HUES48 (cell line): ENCODE measurements around the gene VCAN.

ENCODE experiments used
- H3K27ac ChIP-seq: one replicate; pipeline ENCODE4 v1.7.0; 2013; ENCODE audit warnings: low read depth, low read length, inconsistent platforms
- H3K27me3 ChIP-seq: 2 replicates; pipeline ENCODE4 v1.6.1; 2013; ENCODE audit warnings: mild to moderate bottlenecking, low read length; ENCODE audit not compliant: control insufficient read depth, insufficient read depth
- H3K36me3 ChIP-seq: 2 replicates; pipeline ENCODE4 v1.6.1; 2013; ENCODE audit warnings: low read length; ENCODE audit not compliant: control insufficient read depth, insufficient read depth
- H3K4me1 ChIP-seq: 2 replicates; pipeline ENCODE4 v1.6.1; 2013; ENCODE audit warnings: mild to moderate bottlenecking, low read length; ENCODE audit not compliant: control insufficient read depth, insufficient read depth
- H3K4me3 ChIP-seq: 2 replicates; pipeline ENCODE4 v1.5.1; 2013; ENCODE audit warnings: mild to moderate bottlenecking, low read depth, low read length
- H3K9ac ChIP-seq: 2 replicates; pipeline ENCODE4 v1.6.1; 2013; ENCODE audit warnings: mild to moderate bottlenecking, low read depth, low read length, moderate library complexity
- H3K9me3 ChIP-seq: 2 replicates; pipeline ENCODE4 v1.6.1; 2013; ENCODE audit warnings: low read length; ENCODE audit not compliant: control insufficient read depth, insufficient read depth

VCAN gene

GRCh38 chr5:83517688-83518085 lies 46.1 kb downstream of the VCAN start:
- Histone ChIP-seq H3K9me3 (no peaks in the 10 kb centered on the region), H3K9ac (no peak overlapping the region), H3K27me3 (no peaks in the 10 kb centered on the region), H3K27ac (no peak overlapping the region), H3K36me3 (peaks cover 97% of the 10 kb centered on the region), H3K4me3 (no peak overlapping the region), H3K4me1 (no peaks in the 10 kb centered on the region)

GRCh38 chr5:83518319-83519061 lies 46.9 kb downstream of the VCAN start:
- no peaks in the 10 kb centered on the region for H3K9me3 ChIP-seq
- H3K27me3 ChIP-seq, result no peaks in the 10 kb centered on the region
- no peaks in the 10 kb centered on the region for H3K4me1 ChIP-seq
- peaks cover 97% of the 10 kb centered on the region for H3K36me3 ChIP-seq
- no peak overlapping the region for H3K4me3 ChIP-seq
- H3K27ac ChIP-seq, result no peak overlapping the region
- H3K9ac ChIP-seq, result no peak overlapping the region

GRCh38 chr5:83522446-83522845 lies 50.9 kb downstream of the VCAN start:
- Histone ChIP-seq H3K4me3 (no peak overlapping the region), H3K9ac (no peak overlapping the region), H3K27ac (no peak overlapping the region), H3K27me3 (no peaks in the 10 kb centered on the region), H3K36me3 (peaks cover 95% of the 10 kb centered on the region), H3K4me1 (no peaks in the 10 kb centered on the region), H3K9me3 (no peaks in the 10 kb centered on the region)

GRCh38 chr5:83523929-83524328 lies 52.4 kb downstream of the VCAN start:
- Histone ChIP-seq H3K4me1 (no peaks in the 10 kb centered on the region), H3K36me3 (peaks cover 80% of the 10 kb centered on the region), H3K9ac (no peak overlapping the region), H3K27me3 (no peaks in the 10 kb centered on the region), H3K27ac (no peak overlapping the region), H3K9me3 (no peaks in the 10 kb centered on the region), H3K4me3 (no peak overlapping the region)

- Histone ChIP-seq H3K27me3 (no peaks in the 10 kb centered on the region), H3K4me3 (no peak overlapping the region), H3K9ac (no peak overlapping the region), H3K36me3 (peaks cover 76% of the 10 kb centered on the region), H3K27ac (no peak overlapping the region), H3K9me3 (no peaks in the 10 kb centered on the region), H3K4me1 (no peaks in the 10 kb centered on the region; the same call in 1 of the 2 replicates)
These were observed 52.8 kb downstream of the VCAN start for GRCh38 chr5:83524345-83524744.

- peaks cover 70% of the 10 kb centered on the region for H3K36me3 ChIP-seq
These were observed 53.4 kb downstream of the VCAN start for GRCh38 chr5:83524991-83525390.

GRCh38 chr5:83526289-83526688 lies 54.7 kb downstream of the VCAN start:
- Histone ChIP-seq H3K27ac (no peak overlapping the region), H3K36me3 (peaks cover 57% of the 10 kb centered on the region)

More at GRCh38 chr5:83524991-83525390, 53.4 kb downstream of the VCAN start:
- Histone ChIP-seq H3K27me3 (no peaks in the 10 kb centered on the region), H3K9ac (no peak overlapping the region), H3K27ac (no peak overlapping the region), H3K9me3 (no peaks in the 10 kb centered on the region), H3K4me3 (no peak overlapping the region), H3K4me1 (no peaks in the 10 kb centered on the region; the same call in 1 of the 2 replicates)

GRCh38 chr5:83527221-83527620 lies 55.7 kb downstream of the VCAN start:
- H3K9me3 ChIP-seq, result no peaks in the 10 kb centered on the region
- H3K27ac ChIP-seq, result no peak overlapping the region
- no peaks in the 10 kb centered on the region for H3K27me3 ChIP-seq
- no peaks in the 10 kb centered on the region; the same call in 1 of the 2 replicates for H3K4me1 ChIP-seq
- peaks cover 55% of the 10 kb centered on the region for H3K36me3 ChIP-seq
- H3K4me3 ChIP-seq, result no peak overlapping the region
- no peak overlapping the region for H3K9ac ChIP-seq

More at GRCh38 chr5:83526289-83526688, 54.7 kb downstream of the VCAN start:
- no peaks in the 10 kb centered on the region for H3K27me3 ChIP-seq
- H3K9me3 ChIP-seq, result no peaks in the 10 kb centered on the region
- H3K4me1 ChIP-seq, result no peaks in the 10 kb centered on the region; the same call in 1 of the 2 replicates
- H3K9ac ChIP-seq, result no peak overlapping the region
- H3K4me3 ChIP-seq, result no peak overlapping the region

GRCh38 chr5:83527722-83528438 lies 56.3 kb downstream of the VCAN start:
- no peaks in the 10 kb centered on the region for H3K27me3 ChIP-seq
- H3K36me3 ChIP-seq, result peaks cover 49% of the 10 kb centered on the region
- no peak overlapping the region for H3K27ac ChIP-seq
- H3K4me3 ChIP-seq, result no peak overlapping the region
- H3K4me1 ChIP-seq, result no peaks in the 10 kb centered on the region; the same call in 1 of the 2 replicates
- H3K9me3 ChIP-seq, result no peaks in the 10 kb centered on the region
- H3K9ac ChIP-seq, result no peak overlapping the region

GRCh38 chr5:83528439-83528769 lies 56.9 kb downstream of the VCAN start:
- H3K36me3 ChIP-seq, result peaks cover 49% of the 10 kb centered on the region
- no peak overlapping the region for H3K4me3 ChIP-seq
- no peak overlapping the region for H3K27ac ChIP-seq
- H3K27me3 ChIP-seq, result no peaks in the 10 kb centered on the region
- H3K4me1 ChIP-seq, result no peaks in the 10 kb centered on the region; the same call in 1 of the 2 replicates
- H3K9me3 ChIP-seq, result no peaks in the 10 kb centered on the region
- no peak overlapping the region for H3K9ac ChIP-seq

- Histone ChIP-seq H3K27ac (no peak overlapping the region), H3K36me3 (peaks cover 41% of the 10 kb centered on the region), H3K4me1 (no peaks in the 10 kb centered on the region; the same call in 1 of the 2 replicates), H3K27me3 (no peaks in the 10 kb centered on the region), H3K9me3 (no peaks in the 10 kb centered on the region), H3K4me3 (no peak overlapping the region), H3K9ac (no peak overlapping the region)
These were observed 58.6 kb downstream of the VCAN start for GRCh38 chr5:83530193-83530592.
